NB4 (cell line): ENCODE measurements around the gene AFAP1L2.

Experiments
- DNase-seq: peaks from one replicate; pipeline ENCODE4 v3.0.0; 2010; ENCODE audit warnings: low read depth
- H3K4me3 ChIP-seq: one replicate; pipeline ENCODE4 v1.5.1; 2011; ENCODE audit warnings: mild to moderate bottlenecking, low read depth, low read length, moderate library complexity
- MYC ChIP-seq: IDR thresholded peaks from 2 replicates; pipeline ENCODE4 v1.6.1; 2011; ENCODE audit warnings: low read depth, low read length
- POLR2A ChIP-seq: IDR thresholded peaks from 2 replicates; pipeline ENCODE4 v1.6.1; 2011; ENCODE audit warnings: mild to moderate bottlenecking; ENCODE audit not compliant: insufficient read length; ENCODE audit errors: extremely low read depth
- TF ChIP-seq, protein P1 (sequence below): IDR thresholded peaks from 2 replicates; pipeline ENCODE4 v1.6.1; 2011; ENCODE audit warnings: low read depth, low read length
- TF ChIP-seq, protein P2 (sequence below): IDR thresholded peaks from one replicate; pipeline ENCODE4 v1.5.1; 2012; ENCODE audit warnings: low read depth, low read length

The AFAP1L2 gene

DNA sequence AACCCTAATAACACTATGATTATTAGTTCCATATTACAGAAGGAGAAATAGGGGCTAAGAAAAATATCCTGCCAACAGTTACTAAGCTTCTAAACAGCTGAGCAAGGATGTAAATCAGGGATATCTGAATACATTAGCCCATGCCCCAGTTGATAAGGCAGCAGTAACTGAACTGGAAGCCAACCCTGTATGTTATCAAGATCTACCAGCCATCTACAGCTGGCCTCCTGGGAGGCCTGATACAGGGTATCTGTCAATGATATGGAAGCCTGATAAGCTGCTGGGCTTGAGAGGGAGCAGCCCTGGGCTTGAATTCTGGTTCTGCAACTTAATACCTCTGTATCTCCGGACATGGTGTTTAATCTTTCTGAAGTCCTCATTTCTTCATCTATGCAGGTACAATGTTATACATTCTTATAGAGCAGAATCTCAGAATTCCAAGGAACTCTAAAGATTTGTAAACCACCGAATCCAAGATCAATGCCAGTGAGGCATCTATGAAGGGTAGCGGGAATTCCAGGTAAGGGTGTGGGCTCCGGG lies 37.9 kb upstream of the AFAP1L2 start:
- no peak for DNase-seq
- TF ChIP-seq, protein P1, sequence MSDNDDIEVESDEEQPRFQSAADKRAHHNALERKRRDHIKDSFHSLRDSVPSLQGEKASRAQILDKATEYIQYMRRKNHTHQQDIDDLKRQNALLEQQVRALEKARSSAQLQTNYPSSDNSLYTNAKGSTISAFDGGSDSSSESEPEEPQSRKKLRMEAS = no peak
- TF ChIP-seq, protein P2, sequence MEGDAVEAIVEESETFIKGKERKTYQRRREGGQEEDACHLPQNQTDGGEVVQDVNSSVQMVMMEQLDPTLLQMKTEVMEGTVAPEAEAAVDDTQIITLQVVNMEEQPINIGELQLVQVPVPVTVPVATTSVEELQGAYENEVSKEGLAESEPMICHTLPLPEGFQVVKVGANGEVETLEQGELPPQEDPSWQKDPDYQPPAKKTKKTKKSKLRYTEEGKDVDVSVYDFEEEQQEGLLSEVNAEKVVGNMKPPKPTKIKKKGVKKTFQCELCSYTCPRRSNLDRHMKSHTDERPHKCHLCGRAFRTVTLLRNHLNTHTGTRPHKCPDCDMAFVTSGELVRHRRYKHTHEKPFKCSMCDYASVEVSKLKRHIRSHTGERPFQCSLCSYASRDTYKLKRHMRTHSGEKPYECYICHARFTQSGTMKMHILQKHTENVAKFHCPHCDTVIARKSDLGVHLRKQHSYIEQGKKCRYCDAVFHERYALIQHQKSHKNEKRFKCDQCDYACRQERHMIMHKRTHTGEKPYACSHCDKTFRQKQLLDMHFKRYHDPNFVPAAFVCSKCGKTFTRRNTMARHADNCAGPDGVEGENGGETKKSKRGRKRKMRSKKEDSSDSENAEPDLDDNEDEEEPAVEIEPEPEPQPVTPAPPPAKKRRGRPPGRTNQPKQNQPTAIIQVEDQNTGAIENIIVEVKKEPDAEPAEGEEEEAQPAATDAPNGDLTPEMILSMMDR = no peak
- no peak for TF ChIP-seq MYC
- no peak for TF ChIP-seq POLR2A
- no peak overlapping the region for H3K4me3 ChIP-seq

DNA sequence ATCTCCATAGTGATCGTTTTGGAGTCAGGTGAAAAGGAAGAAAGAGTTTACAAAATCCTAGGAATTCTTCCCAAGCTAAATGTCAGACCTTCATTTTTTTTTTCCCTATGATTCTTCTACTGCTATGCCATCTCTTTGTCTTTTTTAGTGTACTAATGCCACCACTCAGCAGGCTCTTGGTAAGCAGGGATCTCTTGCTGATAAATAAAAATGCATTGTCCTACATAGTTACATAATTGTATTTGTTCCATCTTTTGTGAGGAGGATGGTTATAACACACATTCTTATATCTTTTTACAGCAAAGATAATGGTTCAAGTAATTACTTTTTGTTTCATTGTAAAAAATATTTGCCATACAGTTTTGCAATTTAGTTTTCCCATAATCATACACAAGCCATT lies 36.8 kb upstream of the AFAP1L2 start:
- H3K4me3 ChIP-seq = no peak overlapping the region
- TF ChIP-seq MYC (no peak), POLR2A (no peak)
- TF ChIP-seq, protein P1 = no peak
- TF ChIP-seq, protein P2 = no peak
- DNase-seq = no peak

DNA sequence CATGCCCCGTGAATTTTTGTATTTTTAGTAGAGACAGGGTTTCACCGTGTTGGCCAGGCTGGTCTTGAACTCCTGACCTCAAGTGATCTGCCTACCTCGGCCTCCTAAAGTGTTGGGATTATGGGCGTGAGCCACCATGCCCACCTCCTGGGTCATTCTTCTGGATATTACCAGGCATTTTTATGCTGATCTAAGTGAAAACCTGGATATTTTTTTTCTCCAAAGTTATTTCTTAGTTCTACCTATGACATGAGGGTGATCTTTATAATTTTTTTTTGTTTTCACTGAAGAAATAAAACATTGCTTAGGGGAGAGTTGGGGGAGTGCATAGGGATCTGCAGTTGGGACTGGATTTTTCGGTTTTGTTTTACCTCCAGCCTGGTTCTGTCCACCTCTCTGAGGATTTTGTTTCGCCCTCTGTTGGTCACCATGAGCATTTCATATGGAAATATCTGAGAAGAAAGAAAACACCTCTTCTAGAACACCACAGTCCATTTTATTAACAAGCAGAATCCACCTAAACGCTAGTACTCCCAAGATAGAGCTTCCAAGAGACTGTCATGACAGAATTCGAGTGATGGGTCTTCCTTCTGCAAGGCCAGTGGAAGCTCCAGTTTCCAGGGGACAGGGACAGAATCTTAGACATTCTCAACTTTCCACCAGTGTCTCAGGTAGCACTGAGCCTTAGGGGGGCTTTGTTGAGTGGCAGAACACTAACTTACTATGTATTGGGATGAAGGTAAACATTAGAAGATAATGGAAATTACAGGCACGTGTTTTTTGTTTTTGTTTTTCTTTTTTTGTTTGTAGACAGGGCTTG lies 33.4 kb upstream of the AFAP1L2 start:
- TF ChIP-seq, protein P1 = no peak
- TF ChIP-seq, protein P2 = peak; percentile 30
- H3K4me3 ChIP-seq = no peak overlapping the region
- peak; percentile 12 for DNase-seq

DNA sequence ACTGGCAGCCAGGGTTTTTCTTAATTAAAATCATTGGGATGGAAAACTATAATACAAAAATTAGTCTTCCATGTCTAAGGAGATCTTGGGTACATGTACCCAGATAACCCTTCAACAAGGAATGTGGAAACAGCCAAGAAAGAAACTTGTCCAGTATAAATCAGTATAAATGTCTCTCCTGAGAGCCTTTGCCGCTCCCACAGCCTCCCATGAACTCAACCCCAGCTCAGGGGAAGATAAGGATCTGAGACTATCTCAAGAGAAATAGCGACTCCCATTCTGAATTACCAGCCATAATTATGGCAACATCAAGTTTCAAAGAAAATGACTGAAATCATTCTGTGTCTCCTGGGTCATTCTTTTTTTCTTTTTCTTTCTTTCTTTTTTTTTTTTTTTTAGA lies 32.6 kb upstream of the AFAP1L2 start:
- DNase-seq = no peak
- TF ChIP-seq, protein P1 = no peak
- no peak for TF ChIP-seq POLR2A
- TF ChIP-seq MYC = no peak
- TF ChIP-seq, protein P2 = no peak
- no peak overlapping the region for H3K4me3 ChIP-seq

DNA sequence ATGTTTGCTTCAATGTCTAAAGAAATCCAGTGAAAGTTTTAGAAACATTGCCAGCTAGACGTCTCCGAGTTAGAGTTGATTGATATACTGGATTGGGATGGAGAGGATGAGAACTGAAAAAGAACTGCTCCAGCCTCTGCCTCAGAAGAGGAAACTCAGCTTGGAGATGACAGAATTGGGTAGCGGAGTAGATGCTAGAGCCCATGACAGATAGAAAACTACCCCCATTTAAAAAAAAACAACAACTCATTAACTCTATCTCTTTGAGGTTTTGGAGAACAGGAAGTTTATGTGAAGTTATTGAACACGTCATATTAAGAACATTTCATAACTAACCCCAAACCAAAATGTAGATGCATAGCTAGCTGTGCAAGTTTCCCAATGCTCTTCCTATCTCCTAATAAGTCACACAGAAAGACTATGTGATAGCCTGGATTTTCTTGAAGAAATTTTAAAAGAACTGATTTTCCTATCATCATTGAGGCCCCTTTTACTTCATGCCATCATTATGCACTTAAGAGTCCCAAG lies 28.3 kb upstream of the AFAP1L2 start:
- H3K4me3 ChIP-seq = no peak overlapping the region
- TF ChIP-seq MYC (no peak), POLR2A (no peak)
- TF ChIP-seq, protein P2 = no peak
- TF ChIP-seq, protein P1 = no peak
- peak; percentile 10 for DNase-seq
